C4-2B (cell line): ENCODE data around the gene RPL13A.

Experiments used
- H3K27ac ChIP-seq: fragments of 450-650 bp; 2 replicates; pipeline ENCODE4 v1.5.1; 2017
- ZFX ChIP-seq: fragments of 450-650 bp; IDR thresholded peaks from 2 replicates; pipeline ENCODE4 v1.6.1; 2017
- TF ChIP-seq, protein P1 (sequence below): fragments of 450-650 bp; conservative IDR thresholded peaks from 2 replicates; pipeline ENCODE4 v1.5.1; 2017; ENCODE audit warnings: mild to moderate bottlenecking

The RPL13A gene

DNA sequence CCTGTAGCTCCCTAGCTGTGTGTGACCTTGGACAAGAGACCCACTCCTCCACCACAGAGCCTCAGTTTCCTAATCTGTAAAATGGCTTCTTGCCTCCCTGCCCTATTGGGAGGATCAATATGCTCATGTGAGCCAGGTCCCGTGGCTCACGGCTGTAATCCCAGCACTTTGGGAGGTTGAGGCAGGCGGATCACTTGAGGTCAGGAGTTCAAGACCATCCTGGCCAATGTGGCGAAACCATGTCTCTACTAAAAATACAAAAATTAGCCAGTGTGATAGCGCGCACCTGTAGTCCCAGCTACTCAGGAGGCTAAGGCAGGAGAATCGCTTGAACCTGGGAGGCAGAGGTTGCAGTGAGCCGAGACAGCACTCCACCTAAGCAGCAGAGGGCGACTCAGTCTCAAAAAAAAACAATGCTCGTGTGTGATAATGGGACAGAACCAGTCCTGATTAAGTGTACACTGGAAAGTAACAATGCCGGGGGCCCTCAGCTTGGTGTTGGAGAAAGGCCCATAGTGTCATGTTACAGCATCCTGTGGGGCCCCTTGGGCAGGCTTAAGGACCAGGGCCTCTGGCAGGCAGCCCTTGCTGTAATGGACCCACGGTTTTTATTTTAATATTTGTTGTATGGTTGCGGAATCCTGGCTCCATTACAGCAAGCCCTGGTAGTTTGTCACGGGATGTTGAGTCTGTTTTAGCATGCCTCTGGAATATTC is 15.6 kb downstream of the RPL13A start:
- no peak overlapping the region for H3K27ac ChIP-seq
- no peak for TF ChIP-seq ZFX
- TF ChIP-seq, protein P1, sequence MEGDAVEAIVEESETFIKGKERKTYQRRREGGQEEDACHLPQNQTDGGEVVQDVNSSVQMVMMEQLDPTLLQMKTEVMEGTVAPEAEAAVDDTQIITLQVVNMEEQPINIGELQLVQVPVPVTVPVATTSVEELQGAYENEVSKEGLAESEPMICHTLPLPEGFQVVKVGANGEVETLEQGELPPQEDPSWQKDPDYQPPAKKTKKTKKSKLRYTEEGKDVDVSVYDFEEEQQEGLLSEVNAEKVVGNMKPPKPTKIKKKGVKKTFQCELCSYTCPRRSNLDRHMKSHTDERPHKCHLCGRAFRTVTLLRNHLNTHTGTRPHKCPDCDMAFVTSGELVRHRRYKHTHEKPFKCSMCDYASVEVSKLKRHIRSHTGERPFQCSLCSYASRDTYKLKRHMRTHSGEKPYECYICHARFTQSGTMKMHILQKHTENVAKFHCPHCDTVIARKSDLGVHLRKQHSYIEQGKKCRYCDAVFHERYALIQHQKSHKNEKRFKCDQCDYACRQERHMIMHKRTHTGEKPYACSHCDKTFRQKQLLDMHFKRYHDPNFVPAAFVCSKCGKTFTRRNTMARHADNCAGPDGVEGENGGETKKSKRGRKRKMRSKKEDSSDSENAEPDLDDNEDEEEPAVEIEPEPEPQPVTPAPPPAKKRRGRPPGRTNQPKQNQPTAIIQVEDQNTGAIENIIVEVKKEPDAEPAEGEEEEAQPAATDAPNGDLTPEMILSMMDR: peak; percentile 86

DNA sequence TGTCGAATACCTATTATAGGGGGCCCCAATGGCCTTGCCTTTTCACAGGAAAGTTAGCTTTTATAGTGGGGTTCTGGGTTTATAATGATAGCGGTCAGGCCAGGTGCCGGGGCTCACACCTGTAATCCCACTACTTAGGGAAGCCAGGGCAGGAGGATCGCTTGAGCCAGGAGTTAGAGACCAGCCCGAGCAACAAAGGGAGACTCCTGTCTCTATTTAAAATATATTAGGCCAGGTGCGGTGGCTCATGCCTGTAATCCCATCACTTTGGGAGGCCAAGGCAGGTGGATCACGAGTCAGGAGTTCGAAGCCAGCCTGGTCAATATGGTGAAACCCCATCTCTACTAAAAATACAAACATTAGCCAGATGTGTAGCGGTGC is 16.2 kb downstream of the RPL13A start:
- H3K27ac ChIP-seq: no peak overlapping the region
- TF ChIP-seq, protein P1: no peak
- no peak for TF ChIP-seq ZFX

DNA sequence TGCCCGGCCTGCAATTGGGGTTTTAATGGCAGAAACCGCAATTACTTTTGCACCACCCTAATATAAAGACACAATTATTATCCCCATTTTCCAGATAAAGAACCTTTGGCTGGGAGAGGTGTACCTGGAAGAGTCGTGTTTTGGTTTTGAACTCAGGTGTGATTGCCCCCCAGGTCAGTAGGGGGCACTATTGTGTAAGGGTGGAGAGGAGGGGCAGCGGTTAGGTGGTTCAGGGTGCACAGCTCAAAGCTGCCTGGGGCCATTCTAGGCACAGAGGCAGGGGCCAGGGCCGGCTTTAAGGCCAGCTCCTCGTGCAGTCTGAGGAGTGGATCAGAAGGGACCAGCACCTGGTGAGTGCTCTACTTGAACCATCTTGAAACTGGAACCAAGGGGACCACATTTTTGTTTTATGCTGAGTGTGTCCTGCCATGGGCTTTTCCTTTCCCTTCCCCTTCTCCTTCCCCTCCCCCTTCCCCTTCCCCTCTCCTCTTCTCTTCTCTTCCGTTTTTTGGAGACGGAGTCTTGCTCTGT is 19.2 kb downstream of the RPL13A start:
- TF ChIP-seq, protein P1: peak; percentile 95
- TF ChIP-seq ZFX: no peak
- no peak overlapping the region for H3K27ac ChIP-seq

DNA sequence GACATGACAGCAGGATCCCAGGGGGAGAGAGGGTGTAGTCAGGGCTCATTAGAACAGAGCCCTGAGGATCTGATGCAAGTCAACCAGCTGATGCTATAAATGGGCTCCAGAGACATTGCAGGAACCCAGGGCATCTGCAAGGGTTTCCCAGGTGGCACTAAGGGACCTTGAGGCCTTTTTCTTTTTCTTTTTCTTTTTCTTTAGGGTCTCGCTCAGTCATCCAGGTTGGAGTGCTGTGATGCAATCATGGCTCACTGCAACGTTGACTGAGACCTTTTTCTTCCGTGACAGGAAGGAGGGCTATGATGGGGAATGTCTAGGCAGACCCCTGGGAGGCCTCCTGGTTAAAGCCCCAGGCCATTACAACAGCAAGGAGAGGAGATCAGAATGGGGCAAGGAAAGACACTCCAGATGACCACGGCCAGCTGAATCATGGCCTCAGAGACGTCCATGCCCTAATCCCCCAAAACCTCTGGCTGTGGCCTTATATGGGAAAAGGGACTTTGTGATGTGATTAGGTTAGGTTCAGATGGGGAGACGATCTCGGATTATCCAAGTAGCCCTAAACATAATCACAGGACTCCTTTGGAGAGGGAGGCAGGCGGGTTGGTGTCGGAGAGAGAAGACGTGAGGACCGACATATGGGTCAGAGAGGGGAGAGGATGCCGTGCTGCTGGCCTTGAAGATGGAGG is 20.5 kb downstream of the RPL13A start:
- TF ChIP-seq ZFX: no peak
- TF ChIP-seq, protein P1: no peak
- no peak overlapping the region for H3K27ac ChIP-seq

DNA sequence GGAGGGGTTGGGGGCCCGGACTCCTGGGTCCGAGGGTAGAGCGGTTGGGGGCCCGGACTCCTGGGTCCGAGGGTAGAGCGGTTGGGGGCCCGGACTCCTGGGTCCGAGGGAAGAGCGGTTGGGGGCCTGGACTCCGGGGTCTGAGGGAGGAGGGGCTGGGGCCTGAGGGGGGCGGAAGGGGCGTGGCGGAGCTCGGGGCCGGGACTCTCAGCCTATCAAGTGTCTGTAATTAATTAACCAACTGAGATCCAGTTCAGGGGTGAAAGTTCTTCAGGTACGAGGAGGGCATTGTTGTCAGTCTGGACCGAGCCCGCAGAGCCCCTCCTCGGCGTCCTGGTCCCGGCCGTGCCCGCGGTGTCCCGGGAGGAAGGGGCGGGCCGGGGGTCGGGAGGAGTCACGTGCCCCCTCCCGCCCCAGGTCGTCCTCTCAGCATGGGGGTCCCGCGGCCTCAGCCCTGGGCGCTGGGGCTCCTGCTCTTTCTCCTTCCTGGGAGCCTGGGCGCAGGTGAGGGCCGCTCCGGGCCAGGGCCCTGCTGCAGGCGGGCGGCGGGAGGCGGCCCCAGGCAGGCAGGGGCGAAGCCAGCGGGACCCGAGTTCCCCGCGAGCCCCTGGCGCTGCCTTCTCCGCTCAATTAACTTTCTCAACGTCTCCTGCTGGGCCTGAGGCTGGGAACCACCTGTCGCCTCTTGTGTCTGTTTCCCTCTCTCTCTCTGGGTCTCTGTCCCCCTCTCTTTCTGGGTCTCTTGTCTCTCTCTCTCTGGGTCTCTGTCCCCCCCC is 25.8 kb downstream of the RPL13A start:
- no peak overlapping the region for H3K27ac ChIP-seq

DNA sequence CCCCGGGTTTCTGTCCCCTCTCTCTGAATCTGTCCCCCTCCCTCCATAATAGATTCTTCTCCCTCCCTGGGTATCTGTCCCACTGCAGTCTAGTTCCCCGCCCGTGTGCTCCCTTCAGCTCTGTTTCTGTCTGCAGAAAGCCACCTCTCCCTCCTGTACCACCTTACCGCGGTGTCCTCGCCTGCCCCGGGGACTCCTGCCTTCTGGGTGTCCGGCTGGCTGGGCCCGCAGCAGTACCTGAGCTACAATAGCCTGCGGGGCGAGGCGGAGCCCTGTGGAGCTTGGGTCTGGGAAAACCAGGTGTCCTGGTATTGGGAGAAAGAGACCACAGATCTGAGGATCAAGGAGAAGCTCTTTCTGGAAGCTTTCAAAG is 26.3 kb downstream of the RPL13A start:
- H3K27ac ChIP-seq: no peak overlapping the region
- TF ChIP-seq ZFX: no peak
- TF ChIP-seq, protein P1: no peak

More for the DNA sequence above, 25.8 kb downstream of the RPL13A start:
- TF ChIP-seq, protein P1: no peak
- no peak for TF ChIP-seq ZFX

DNA sequence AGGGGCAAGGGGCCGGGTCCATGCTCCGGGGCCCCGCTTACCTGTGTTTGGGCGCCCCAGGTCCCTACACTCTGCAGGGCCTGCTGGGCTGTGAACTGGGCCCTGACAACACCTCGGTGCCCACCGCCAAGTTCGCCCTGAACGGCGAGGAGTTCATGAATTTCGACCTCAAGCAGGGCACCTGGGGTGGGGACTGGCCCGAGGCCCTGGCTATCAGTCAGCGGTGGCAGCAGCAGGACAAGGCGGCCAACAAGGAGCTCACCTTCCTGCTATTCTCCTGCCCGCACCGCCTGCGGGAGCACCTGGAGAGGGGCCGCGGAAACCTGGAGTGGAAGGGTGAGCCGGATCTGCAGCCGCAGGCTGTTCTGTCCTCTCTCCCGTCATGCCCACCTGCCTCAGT is 26.7 kb downstream of the RPL13A start:
- TF ChIP-seq ZFX: no peak
- TF ChIP-seq, protein P1: no peak
- H3K27ac ChIP-seq: no peak overlapping the region
